ENCODE measurements around the gene SHD. TPM values are rescaled to one million over a fixed set of nuclear protein-coding genes. Genes with fewer than 3 reads are reported as not detected.

SHD gene
- total RNA-seq, 4 donors from 2014 or later = not detected

DNA sequence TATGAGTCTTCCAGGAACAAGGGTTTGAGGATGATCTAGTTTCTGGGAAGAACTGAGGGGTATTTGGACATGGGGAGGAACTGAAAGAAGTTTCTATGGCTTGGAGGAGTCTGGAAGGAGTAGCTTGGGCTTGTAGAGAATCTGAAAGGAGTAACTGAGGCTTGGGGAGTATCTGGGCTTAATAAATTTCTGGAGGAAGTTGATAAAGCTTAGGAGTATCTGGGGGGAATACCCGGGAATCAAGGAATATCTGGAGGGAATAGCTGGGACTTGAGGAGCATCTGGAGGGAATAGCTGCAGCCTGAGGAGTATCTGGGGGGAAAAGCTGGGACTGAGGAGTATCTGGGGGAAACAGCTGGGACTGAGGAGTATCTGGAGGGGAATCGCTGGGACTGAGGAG, 41.4 kb downstream of the SHD start:
- Histone ChIP-seq H3K4me3 (no peak overlapping the region), H3K4me1 (no peaks in the 10 kb centered on the region), H3K9me3 (no peaks in the 10 kb centered on the region), H3K27ac (no peak overlapping the region), H3K36me3 (no peaks in the 10 kb centered on the region), H3K27me3 (no peaks in the 10 kb centered on the region)
- 88% methylated on average over 2 of the region's 2 CpGs for WGBS
- DNase-seq (ENCODE audit: low spot score in 2 of 2) = no peak
- TF ChIP-seq POLR2A (IDR thresholded peaks at IDR 0.05) = no peak
- no peak for TF ChIP-seq EP300 (IDR thresholded peaks at IDR 0.05)
- TF ChIP-seq, protein P1, sequence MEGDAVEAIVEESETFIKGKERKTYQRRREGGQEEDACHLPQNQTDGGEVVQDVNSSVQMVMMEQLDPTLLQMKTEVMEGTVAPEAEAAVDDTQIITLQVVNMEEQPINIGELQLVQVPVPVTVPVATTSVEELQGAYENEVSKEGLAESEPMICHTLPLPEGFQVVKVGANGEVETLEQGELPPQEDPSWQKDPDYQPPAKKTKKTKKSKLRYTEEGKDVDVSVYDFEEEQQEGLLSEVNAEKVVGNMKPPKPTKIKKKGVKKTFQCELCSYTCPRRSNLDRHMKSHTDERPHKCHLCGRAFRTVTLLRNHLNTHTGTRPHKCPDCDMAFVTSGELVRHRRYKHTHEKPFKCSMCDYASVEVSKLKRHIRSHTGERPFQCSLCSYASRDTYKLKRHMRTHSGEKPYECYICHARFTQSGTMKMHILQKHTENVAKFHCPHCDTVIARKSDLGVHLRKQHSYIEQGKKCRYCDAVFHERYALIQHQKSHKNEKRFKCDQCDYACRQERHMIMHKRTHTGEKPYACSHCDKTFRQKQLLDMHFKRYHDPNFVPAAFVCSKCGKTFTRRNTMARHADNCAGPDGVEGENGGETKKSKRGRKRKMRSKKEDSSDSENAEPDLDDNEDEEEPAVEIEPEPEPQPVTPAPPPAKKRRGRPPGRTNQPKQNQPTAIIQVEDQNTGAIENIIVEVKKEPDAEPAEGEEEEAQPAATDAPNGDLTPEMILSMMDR (IDR thresholded peaks at IDR 0.05) = no peak
- TF ChIP-seq POLR2AphosphoS5 (IDR thresholded peaks at IDR 0.05) = no peak

- 72% methylated on average over 14 of the region's 37 CpGs for WGBS
- DNase-seq (ENCODE audit: low spot score in 2 of 2) = no peak
These were observed 44.0 kb downstream of the SHD start for GRCh38 chr19:4322942-4323665.

GRCh38 chr19:4323692-4324091, 44.6 kb downstream of the SHD start:
- H3K27ac ChIP-seq = no peak overlapping the region
- WGBS = 100% methylated on average over 3 of the region's 9 CpGs
- H3K36me3 ChIP-seq = peaks cover 3% of the 10 kb centered on the region
- no peak overlapping the region for H3K4me3 ChIP-seq
- H3K9me3 ChIP-seq = no peaks in the 10 kb centered on the region
- DNase-seq (ENCODE audit: low spot score in 2 of 2) = no peak
- H3K4me1 ChIP-seq = peaks cover 15% of the 10 kb centered on the region
- TF ChIP-seq POLR2AphosphoS5 (IDR thresholded peaks at IDR 0.05) = no peak
- TF ChIP-seq EP300 (IDR thresholded peaks at IDR 0.05) = no peak
- TF ChIP-seq, protein P1 (IDR thresholded peaks at IDR 0.05) = no peak
- no peak for TF ChIP-seq POLR2A (IDR thresholded peaks at IDR 0.05)
- H3K27me3 ChIP-seq = no peaks in the 10 kb centered on the region

More at GRCh38 chr19:4322942-4323665, 44.0 kb downstream of the SHD start:
- TF ChIP-seq POLR2AphosphoS5 (IDR thresholded peaks at IDR 0.05) = no peak
- Histone ChIP-seq H3K4me3 (no peak overlapping the region), H3K27ac (no peak overlapping the region), H3K4me1 (peaks cover 11% of the 10 kb centered on the region), H3K36me3 (peaks cover 3% of the 10 kb centered on the region), H3K9me3 (no peaks in the 10 kb centered on the region), H3K27me3 (no peaks in the 10 kb centered on the region)

DNA sequence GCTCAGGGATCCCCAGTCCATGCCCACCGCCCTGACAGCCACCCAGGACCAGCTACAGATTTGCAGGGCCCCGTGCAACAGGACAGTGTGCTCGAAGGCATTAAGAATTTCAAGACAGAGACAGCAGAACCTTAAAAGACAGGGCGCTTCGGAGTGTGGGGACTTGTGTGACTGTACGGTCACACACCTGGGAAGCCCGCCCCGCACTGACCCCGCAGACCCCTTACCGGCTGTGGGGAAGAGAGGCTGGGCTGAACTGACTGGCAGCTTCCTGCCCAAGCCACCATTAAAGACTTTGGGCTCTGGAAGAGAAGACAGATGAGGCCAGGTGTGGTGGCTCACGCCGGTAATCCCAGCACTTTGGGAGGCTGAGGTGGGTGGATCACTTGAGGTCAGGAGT, 45.2 kb downstream of the SHD start:
- DNase-seq (ENCODE audit: low spot score in 2 of 2) = no peak
- Histone ChIP-seq H3K27ac (no peak overlapping the region), H3K36me3 (peaks cover 3% of the 10 kb centered on the region), H3K27me3 (no peaks in the 10 kb centered on the region), H3K9me3 (no peaks in the 10 kb centered on the region), H3K4me3 (no peak overlapping the region), H3K4me1 (peaks cover 17% of the 10 kb centered on the region)
- no peak for TF ChIP-seq EP300 (IDR thresholded peaks at IDR 0.05)
- no peak for TF ChIP-seq POLR2A (IDR thresholded peaks at IDR 0.05)
- TF ChIP-seq, protein P1 (IDR thresholded peaks at IDR 0.05) = no peak
- no peak for TF ChIP-seq POLR2AphosphoS5 (IDR thresholded peaks at IDR 0.05)
- WGBS = 91% methylated on average over 11 of the region's 12 CpGs

DNA sequence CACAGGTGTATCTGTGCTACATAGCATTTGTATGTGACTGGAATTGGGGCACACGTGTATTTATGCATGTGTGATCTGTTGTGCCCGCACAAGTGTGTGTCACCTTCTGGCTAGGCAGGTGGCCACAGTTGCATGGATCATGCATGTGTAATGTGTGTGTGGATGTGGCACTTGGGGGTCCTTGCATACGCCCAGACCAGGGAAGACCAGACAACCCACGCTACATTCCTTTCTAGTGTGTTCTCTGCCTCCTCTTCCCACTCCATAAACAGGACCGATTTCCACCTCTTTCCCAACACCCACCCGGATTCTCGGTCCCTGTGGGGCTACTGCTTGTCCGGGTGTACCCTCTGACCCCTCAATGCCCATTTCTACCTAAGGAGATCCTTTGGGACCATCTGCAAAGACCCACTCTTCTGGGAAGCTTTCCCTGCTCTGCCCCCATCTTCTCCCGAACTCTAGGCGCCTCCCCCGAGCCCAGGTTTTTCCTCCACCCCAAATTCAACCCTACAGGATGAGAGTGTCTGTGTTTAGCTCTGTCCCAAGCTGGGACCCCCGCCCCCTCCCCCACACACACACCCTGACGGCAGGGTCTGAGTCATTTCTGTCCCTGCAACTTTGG, 47.3 kb downstream of the SHD start:
- Histone ChIP-seq H3K27me3 (no peaks in the 10 kb centered on the region), H3K4me3 (no peak overlapping the region), H3K27ac (no peak overlapping the region), H3K4me1 (peaks cover 17% of the 10 kb centered on the region), H3K36me3 (peaks cover 11% of the 10 kb centered on the region), H3K9me3 (no peaks in the 10 kb centered on the region)
- TF ChIP-seq POLR2AphosphoS5 (IDR thresholded peaks at IDR 0.05) (no peak), EP300 (IDR thresholded peaks at IDR 0.05) (no peak), POLR2A (IDR thresholded peaks at IDR 0.05) (no peak)
- TF ChIP-seq, protein P1 (IDR thresholded peaks at IDR 0.05) = no peak
- WGBS = 59% methylated on average over 13 of the region's 13 CpGs
- no peak for DNase-seq (ENCODE audit: low spot score in 2 of 2)
